ENCODE measurements around the gene TMC5.

TMC5 gene

GRCh38 chr16:19506965-19507364 lies 89.3 kb downstream of the TMC5 start:
- no peak for DNase-seq (ENCODE audit: low spot score)

GRCh38 chr16:19507867-19508266 lies 90.2 kb downstream of the TMC5 start:
- DNase-seq (ENCODE audit: low spot score), result no peak

GRCh38 chr16:19512297-19512696 lies 94.6 kb downstream of the TMC5 start:
- no peak for DNase-seq (ENCODE audit: low spot score)

- DNase-seq (ENCODE audit: low spot score), result no peak
These were observed 95.8 kb downstream of the TMC5 start for GRCh38 chr16:19513377-19514053.

GRCh38 chr16:19515757-19516156 lies 98.1 kb downstream of the TMC5 start:
- DNase-seq (ENCODE audit: low spot score), result no peak

GRCh38 chr16:19517424-19518089 lies 99.9 kb downstream of the TMC5 start:
- no peak for DNase-seq (ENCODE audit: low spot score)

GRCh38 chr16:19518388-19518787 lies 100.7 kb downstream of the TMC5 start:
- no peak for DNase-seq (ENCODE audit: low spot score)

- peak; percentile 12 for DNase-seq (ENCODE audit: low spot score)
These were observed 103.2 kb downstream of the TMC5 start for GRCh38 chr16:19520861-19521331.

GRCh38 chr16:19521471-19522396 lies 104.1 kb downstream of the TMC5 start, which contains the start of gene GDE1:
Gene GDE1, minus strand, starts transcription at chr16:19522098. Its CDS starts 134 bp downstream, at chr16:19521964.
- DNase-seq (ENCODE audit: low spot score), result peak; percentile 86

GRCh38 chr16:19522397-19522732 lies 104.7 kb downstream of the TMC5 start:
- no peak for DNase-seq (ENCODE audit: low spot score)

GRCh38 chr16:19522760-19523159 lies 105.1 kb downstream of the TMC5 start:
- no peak for DNase-seq (ENCODE audit: low spot score)

- no peak for DNase-seq (ENCODE audit: low spot score)
These were observed 105.5 kb downstream of the TMC5 start for GRCh38 chr16:19523184-19523558.

GRCh38 chr16:19523559-19524355 lies 106.1 kb downstream of the TMC5 start, which contains the start of gene CCP110:
Gene CCP110, plus strand, starts transcription at chr16:19523942. Its CDS starts 3,940 bp downstream, at chr16:19527882.
- peak; percentile 95 for DNase-seq (ENCODE audit: low spot score)

- DNase-seq (ENCODE audit: low spot score), result peak; percentile 7
These were observed 106.6 kb downstream of the TMC5 start for GRCh38 chr16:19524356-19524615.

- DNase-seq (ENCODE audit: low spot score), result no peak
These were observed 107.1 kb downstream of the TMC5 start for GRCh38 chr16:19524616-19525384.

- no peak for DNase-seq (ENCODE audit: low spot score)
These were observed 107.7 kb downstream of the TMC5 start for GRCh38 chr16:19525385-19525723.

GRCh38 chr16:19527161-19527560 lies 109.5 kb downstream of the TMC5 start:
- no peak for DNase-seq (ENCODE audit: low spot score)

GRCh38 chr16:19528666-19529065 lies 111.0 kb downstream of the TMC5 start:
- DNase-seq (ENCODE audit: low spot score), result no peak

- no peak for DNase-seq (ENCODE audit: low spot score)
These were observed 114.9 kb downstream of the TMC5 start for GRCh38 chr16:19532601-19533000.

- no peak for DNase-seq (ENCODE audit: low spot score)
These were observed 122.7 kb downstream of the TMC5 start for GRCh38 chr16:19540241-19540970.
